GM19397 (cell line): ENCODE measurements around the gene CTSC.

Experiments used
- ATAC-seq: cut with Tn5 transposase; IDR thresholded peaks from one replicate; pipeline ENCODE4 v1.9.1; 2021; ENCODE audit warnings: mild to moderate bottlenecking, moderate library complexity; ENCODE audit not compliant: unreplicated experiment

The CTSC gene

GRCh38 chr11:88337181-88337986, at the start of gene CTSC:
TSS of gene CTSC (minus strand) at chr11:88337736. CDS start at chr11:88337672, 64 bp downstream.
- ATAC-seq = peak; percentile 90

GRCh38 chr11:88384669-88385005, 47.1 kb upstream of the CTSC start:
- no peak for ATAC-seq

DNA sequence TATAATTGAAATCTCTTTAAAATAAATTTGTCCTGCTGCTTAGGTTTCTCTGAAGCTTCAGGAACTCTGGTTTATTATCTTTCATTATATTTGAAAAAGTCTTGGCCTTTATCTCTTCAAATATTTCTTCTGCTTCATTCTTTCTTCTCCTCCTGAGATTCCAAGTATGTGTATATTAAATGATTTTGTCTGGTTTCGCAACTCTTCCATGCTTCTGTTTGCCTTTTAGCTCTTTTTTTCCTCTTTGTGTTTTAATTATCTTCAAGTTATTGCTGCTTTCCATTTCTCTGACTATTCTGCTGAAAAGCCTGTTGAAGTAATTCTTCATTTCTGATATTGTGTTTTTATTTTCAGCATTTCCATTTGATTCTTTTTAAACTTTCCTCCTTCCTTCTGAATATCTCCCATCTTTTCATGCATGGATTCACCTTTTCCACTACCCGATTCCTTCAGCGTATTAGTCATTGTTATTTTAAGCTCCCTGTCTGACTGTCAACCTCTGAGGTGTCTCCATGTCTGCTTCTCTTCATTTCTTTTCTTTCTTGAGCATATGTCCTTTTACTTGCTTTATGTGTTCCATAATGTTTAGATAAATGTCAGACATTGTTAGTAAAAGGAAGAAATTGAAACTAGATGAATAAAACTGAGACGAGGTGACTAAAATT, 46.6 kb upstream of the CTSC start:
- ATAC-seq = no peak

DNA sequence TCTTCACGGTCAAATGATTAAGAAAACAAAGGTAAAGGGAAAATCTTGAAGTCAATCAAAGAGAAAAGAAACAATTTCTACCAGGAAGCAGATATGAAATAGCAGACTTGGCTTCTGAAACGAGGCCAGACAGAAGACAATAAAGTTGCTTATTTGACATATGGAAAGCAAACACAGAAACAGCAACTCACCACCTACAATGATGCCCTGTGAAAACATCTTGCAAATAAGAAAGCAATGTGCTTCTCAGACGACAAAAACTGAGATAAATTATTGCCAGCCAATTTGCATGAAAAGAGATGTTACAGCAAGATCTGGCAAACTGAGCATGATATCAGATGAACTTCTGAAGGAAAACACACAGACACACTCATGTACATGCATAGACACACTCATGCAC, 45.9 kb upstream of the CTSC start:
- ATAC-seq = no peak

- ATAC-seq = no peak
These were observed 41.6 kb upstream of the CTSC start for GRCh38 chr11:88379130-88379529.

DNA sequence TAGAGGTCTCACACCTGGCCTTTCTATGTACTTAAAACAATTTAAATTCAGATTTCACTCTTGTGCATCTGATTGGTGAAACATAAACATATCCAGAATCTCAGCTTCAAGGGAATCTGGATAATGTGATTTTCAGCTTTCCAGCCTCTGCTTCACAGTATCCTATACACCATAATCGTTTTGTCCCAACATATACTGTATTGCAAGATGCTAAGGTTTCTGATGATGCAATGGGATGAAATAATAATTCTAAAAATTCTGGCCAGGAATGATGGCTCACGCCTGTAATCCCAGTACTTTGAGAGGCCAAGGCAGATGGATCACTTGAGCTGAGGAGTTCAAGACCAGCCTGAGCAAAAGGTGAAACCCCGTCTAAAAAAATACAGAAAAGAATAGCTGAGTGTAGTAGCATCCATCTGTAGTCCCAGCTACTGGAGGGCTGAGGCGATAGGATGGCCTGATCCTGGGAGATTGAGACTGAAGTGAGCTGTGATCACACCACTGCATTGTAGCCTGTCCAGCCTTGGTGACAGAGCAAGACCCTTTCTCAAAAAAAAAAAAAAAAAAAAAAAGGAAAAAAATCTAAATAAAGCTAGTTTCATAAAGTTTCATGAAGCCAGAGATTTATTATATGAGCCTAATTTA, 41.0 kb upstream of the CTSC start:
- no peak for ATAC-seq

DNA sequence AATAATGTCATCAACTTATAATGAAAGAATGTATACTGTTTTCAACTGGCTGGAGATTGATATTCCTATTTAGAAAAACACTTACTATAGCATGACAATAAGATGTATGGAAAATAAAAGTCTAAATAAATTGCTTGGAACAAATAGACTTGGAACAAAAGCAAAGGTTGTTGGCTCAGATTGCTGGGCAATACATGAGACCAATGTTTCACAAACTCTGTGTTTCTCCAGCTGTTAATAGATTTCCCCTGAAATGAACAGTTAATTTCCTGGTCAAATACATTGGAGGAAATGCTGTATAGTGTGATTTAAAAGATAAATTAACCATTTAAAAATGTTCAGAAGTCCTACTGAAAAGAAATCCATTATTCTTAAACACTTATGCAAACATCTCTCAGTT, 40.1 kb upstream of the CTSC start:
- no peak for ATAC-seq

DNA sequence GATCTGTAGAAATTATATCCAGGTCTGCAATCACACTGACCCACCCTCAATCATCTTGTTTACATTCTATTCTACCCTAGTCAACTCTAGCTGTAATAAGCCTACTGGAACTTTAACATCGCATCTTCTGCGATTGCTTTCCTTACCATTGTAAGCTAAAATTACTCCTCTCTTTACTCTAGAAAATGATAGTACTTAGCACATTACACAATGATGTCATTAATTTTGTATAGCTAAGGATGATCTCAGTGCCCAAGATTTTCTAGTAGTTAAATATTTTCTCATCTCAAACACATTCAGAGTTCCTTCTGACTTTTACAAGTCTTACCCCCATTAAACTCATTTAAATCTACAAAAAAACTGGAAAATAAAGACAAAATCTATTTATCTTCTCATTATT, 39.6 kb upstream of the CTSC start:
- no peak for ATAC-seq

GRCh38 chr11:88375927-88376470, 38.5 kb upstream of the CTSC start:
- ATAC-seq = no peak

- no peak for ATAC-seq
These were observed 33.2 kb upstream of the CTSC start for GRCh38 chr11:88370782-88371181.

DNA sequence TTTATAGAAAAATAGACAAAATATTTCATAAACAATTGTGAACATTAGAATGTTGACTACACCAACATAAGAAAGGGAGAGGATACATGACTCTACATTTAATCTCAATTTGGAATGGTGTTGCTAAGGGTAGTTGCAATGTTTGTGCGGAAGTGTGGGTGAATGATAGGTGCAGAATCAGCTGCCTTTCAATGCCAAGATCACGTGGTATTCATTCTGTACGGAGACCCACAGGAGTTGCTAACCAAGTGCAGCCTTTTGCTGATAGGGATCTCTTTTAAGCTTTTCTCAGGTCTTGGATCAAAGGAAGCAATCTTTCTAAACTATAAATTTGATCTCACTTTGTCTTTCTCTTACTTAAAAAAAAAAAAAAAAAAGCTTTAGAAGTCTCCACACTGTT, 29.8 kb upstream of the CTSC start:
- no peak for ATAC-seq

DNA sequence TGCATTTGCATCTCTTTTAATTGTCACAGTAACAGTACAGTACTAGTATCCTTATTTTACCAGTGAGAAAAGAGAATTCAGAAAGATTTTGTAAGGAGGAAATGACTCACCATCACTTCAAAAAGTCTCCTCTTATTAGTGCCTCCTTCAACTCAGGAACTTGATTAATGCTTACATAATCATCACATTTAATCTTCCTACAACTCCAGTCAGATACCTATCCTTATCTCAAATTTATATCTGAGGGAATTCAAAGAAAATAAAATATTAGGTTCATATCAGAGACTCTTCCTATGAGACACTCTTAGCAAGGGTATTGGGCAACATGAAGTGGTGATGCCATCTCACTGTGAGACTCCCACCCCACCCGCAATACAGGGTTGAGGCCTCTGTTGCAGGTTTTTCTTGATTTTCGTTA, 26.1 kb upstream of the CTSC start:
- no peak for ATAC-seq

DNA sequence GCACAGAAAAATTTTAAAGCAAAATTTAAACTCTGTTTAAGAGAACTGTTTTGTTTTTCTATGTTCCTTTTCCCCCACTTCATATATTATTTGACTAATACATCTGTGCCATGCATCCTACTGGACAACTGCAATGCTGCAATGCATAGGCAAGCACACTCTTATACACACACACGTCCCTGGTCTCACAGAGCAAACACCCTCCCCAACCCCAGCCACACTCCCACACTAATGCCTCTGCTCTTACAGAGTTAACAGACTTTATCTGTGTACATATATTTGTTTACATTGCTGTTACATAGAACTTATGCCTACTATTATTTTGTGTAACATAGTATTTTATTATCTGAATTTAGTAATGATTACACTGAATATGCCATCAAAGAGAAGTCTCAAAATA, 25.5 kb upstream of the CTSC start:
- no peak for ATAC-seq

- ATAC-seq = no peak
These were observed 22.6 kb upstream of the CTSC start for GRCh38 chr11:88360141-88360540.

- peak; percentile 69 for ATAC-seq
These were observed 22.0 kb upstream of the CTSC start for GRCh38 chr11:88359541-88359940.

DNA sequence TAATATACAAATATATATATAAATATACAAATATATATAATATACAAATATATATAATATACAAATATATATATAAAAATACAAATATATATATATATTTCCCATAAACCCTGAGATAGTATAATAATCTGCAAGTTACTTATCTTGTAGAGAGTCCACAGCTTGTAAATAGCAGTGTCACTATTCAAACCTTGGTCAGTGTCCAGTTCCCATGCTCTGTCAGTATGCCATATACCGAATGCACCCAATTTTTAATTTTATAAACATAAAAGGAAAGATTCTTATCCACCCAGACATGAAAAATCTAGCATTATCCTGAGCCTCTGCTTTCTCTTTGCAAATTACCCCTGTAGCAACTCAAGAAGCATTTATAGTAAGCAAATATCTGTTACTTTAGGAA, 21.6 kb upstream of the CTSC start:
- ATAC-seq = no peak

GRCh38 chr11:88358040-88358431, 20.5 kb upstream of the CTSC start:
- no peak for ATAC-seq

- peak; percentile 48 for ATAC-seq
These were observed 19.9 kb upstream of the CTSC start for GRCh38 chr11:88357323-88358039.

DNA sequence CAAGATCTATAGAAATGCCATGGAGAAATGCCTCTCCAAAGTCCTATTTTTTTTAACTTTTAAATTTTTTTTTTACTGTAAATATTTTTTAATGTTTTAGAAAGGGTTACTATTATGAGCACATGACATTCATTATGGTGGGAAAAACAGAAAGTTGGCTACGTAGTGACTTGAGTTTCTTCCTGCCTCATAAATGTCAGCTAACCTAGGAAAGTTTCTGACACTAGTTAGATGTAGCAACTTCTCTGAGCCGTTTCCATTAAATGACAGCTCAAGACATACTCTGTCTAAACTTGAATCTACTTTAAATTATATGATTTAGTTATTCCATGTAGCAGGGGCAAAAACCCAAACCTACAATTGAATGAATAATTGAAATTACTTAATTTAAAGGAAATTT, 18.4 kb upstream of the CTSC start:
- ATAC-seq = no peak

- no peak for ATAC-seq
These were observed 17.4 kb upstream of the CTSC start for GRCh38 chr11:88354912-88355311.

DNA sequence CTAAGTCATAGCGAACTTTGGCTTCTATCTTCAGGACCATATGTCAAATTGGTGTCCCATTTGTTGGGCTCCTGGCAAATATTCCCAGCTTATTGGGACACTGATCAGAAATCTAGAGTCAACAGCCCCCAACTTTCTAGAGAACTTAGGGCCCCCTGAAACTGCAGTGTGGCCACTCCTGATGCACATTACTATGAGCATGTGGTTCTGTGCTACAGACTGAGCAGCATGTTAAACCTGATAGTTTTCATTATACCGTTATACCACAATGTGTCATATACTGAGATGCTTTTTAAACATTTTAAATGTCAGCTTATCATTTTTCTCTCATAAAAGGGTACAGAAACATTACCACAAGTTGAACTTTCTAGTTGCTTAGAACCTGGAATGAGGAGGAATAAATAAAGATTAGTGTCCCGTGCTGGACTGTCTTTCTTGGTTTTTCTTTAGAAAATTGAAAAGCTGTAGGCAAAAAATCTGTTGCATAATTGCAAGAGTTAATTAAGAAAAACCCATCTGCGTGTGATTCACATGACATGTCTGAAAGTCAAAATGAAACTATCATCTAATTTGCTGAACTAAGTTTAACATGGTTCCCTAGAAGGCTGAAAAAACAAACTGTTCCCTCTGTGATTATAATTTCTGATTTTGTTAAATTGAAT, 16.4 kb upstream of the CTSC start:
- ATAC-seq = no peak
